GM19238 (cell line): ENCODE results near the gene TNFRSF14.

Experiments
- DNase-seq: peaks from one replicate; pipeline ENCODE4 v3.0.0; 2011; ENCODE audit warnings: low spot score; ENCODE audit not compliant: insufficient read length

TNFRSF14 gene

GRCh38 chr1:2523191-2523890, 32.8 kb upstream of the TNFRSF14 start:
- no peak for DNase-seq

DNA sequence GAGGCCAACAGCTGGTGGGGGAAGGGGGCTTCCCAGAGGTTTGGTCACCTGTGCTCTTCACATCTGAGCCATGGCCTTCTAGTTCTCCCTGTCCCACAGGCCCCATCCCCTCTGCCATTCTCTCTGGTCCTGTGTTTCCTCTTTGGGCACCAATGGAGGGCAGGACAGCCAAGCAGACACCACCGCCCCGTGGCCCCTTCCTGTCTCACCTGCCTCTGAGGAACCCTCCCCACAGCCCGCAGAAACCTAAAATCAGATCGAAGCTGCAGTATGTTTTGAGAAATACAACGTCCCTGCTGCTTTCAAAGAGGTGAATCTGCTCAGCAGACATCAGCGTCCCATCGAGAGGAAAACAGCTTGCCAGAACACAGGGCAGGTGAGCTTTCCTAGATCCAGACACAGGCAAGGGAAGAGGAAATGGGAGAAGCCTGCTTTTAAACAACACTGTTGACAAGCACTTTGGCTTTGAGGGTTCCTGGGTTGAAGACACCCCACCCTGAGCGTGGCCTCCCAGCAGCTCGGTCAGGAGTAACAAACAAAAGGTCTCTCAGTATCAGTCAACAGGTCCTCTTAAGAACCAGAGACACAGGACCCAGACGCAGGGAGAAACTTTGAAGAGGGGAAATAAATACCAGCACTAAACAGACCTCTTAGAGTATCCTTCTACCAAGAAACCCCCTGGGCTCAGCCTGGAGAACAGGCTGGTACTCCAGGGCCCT, 32.1 kb upstream of the TNFRSF14 start:
- no peak for DNase-seq

DNA sequence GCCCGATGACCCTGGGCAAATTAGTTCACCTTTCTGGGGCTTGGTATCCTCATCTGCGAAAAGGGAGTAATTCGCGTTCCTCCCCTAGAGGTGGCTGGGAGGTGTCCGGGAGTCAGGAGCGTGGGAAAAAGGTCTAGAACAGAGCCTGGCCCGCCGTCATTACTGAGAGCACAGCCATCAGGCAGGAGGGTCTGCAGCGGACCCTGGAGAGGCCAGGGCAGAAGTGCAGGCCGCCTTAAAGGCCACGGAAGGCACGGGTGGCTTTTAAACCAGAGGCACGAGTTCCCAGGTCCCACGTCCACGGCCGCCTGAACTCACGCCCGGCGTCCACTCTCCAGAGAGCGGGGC, 30.6 kb upstream of the TNFRSF14 start:
- DNase-seq, result no peak

DNA sequence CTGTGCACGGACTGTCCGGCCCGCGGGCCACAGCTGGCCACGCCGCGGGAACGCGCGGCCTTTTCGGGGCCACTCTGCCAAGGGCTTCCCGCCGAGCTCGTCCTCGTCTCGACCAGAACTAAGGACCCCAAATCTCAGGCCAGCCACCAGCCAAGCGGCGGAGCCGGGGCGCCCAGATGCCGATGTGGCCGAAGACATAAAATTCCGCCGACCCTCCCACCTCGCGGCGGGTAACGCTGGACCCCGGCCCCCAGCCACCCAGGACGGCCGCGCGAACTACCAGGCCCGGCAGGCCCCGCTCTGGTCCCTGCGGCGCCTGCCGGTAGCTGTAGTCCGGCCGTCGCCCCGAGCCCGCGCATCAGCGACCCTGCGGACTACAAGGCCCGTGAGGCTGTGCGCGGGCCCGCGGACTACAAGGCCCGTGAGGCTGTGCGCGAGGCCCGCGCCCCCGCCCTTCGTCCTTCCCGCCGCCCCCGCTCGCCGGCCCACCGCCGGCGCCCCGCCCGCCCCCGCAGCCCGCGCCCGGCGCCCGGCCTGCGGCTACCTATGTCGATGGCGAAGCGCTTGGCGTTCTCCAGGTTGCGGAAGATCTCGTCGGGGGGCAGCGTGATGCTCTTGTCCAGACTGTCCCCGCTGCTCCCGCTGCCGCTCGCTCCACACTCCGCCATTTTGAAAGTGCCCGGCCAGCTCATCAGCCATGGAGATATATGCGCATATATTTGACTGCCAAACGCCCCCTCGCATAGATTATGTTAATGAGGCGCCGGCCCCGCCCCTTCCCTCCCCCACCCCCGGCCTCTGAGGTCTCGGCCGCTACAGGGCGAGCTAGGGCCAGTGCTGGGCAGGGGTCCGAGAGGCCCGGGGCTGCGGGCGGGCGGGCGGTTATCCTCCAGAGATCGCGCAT, 30.0 kb upstream of the TNFRSF14 start, which contains the start of gene PANK4:
Gene PANK4 (minus strand): TSS at position 677 of the 904 bp plus-strand sequence. CDS start 9 bp downstream, at position 668.
- peak; percentile 98 for DNase-seq

DNA sequence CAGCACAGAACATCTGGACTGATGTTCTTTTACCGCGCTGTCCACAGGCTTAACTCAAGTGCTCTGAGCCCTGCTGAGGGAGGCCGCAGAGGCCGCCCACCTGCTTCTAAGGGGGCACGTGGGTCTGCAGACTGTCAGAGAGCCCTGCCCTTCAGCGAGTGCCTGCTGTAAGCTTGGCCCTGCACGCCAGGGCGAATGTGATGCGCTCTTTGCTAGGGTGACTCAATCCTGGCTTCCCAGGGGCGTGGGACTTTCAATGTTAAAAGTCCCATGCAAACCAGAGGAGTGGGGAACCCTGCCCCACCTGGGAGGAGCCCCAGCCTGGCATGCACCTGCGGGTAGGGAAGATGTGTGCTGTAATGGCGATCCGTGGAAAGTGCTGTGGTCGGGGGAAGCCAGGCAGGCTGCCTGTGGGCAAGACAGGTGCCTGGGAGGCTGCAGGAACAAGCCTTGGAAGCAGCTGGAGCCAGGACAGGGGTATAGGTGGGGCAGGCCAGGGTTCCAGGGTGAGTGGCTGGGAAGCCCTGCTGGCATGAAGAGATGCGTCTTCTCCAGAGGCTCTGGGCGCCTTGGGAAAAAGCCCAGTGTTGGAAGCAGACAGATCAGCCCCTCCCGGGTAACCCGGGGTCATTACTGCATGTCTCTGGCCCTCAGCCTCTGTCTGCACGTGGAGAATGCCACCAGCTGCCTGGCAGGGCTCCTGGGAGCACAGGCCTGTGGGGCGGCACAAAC, 29.2 kb upstream of the TNFRSF14 start:
- peak; percentile 70 for DNase-seq

DNA sequence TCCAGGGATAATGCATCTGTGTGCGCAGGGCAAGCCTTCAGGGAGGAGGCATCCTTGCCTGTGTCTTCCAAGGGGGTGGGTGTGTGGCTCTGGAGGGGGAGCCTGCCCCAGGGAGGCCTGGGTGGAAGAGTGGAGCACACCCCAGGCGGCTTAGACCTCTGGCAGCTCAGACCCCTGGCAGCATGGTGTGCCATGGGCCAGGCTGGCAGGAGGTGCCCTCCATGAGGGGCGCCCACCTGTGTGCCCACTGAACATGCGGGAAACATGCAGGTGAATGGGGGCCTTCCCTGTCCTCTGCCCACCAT, 28.7 kb upstream of the TNFRSF14 start:
- no peak for DNase-seq

DNA sequence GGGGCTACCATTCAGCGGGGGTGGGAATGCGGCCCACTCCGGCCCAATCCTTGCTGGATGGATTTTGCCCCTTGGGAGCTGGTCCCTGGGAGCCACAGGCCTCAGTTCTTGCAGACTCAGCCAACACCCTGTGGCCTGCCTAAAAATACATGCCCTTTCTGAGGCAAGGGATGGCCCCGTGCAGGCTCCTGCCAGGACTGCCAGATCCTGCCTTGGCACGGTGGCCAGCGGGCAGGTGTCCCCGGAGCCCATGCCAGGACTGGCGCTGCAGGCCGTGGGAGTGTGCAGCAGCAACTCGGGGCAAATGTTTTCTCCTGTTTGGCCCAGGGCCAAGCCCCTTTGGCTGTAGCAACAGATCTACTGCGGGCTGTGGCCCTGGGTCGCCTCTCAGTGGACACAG, 28.2 kb upstream of the TNFRSF14 start:
- DNase-seq, result no peak

GRCh38 chr1:2528611-2528965, 27.6 kb upstream of the TNFRSF14 start:
- DNase-seq, result no peak

GRCh38 chr1:2528966-2529783, 27.0 kb upstream of the TNFRSF14 start:
- peak; percentile 35 for DNase-seq

DNA sequence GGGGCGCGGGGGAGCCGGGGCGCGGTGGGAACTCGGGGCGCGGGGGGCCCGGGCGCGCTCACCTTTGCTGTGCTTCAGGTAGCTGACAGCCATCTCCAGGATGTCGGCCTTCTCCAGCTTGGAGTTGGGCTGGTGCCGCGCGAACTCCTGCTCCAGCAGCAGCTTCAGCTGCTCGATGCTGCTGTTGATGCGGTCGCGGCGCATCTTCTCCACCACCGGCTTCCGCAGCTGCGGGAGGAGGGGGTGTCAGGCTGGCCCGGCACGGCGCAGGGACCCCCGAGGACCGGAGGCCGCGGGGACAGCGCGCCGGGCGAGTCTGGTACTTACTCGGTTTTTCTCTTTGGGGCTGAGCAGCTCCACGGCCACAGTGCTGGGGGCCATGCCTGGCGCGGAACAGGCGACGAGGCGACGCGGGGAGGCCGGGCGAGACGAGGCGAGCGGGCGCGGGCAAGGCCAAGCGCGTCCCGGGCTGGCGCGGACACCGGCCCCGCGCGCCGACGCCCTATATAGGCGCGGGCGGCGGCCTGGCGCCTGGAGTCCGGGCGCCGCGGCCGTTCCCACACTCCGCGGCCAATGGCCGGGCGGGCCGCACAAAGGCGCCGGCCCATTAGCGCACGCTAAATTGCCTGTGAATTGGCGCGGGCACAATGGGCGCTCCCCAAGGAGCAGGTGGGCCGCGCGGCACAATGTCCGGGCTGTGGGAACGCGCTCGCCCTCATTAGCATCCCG, 26.2 kb upstream of the TNFRSF14 start, which contains the start of gene HES5:
Gene HES5 (minus strand): TSS at position 480 of the 729 bp plus-strand sequence. CDS start 99 bp downstream, at position 381.
- no peak for DNase-seq

GRCh38 chr1:2530513-2531361, 25.4 kb upstream of the TNFRSF14 start:
- no peak for DNase-seq

- no peak for DNase-seq
These were observed 23.5 kb upstream of the TNFRSF14 start for GRCh38 chr1:2532485-2533160.

- no peak for DNase-seq
These were observed 22.8 kb upstream of the TNFRSF14 start for GRCh38 chr1:2533365-2533764.

- no peak for DNase-seq
These were observed 21.9 kb upstream of the TNFRSF14 start for GRCh38 chr1:2534315-2534686.

- no peak for DNase-seq
These were observed 21.3 kb upstream of the TNFRSF14 start for GRCh38 chr1:2534687-2535441.

DNA sequence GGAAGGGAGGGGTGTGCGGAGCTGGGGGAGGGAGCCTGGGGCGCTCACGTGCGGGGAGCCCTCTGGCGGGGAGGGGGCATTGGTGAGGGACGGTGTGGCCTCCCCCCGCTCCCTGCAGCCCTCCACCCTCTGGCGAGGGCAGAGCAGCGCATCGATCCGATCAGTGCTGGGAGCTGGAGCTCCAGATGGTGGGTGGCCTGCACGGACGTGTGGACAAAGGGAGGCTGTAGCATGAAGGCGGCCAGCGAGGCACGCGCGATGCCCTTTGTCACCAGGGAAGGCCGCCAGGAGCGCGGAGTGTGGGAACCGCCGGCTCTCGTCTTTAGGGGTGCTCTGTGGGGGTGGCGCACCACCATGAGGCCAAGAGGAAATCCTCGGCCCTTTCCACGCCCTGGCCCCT, 20.7 kb upstream of the TNFRSF14 start:
- no peak for DNase-seq

GRCh38 chr1:2535981-2536380, 20.2 kb upstream of the TNFRSF14 start:
- no peak for DNase-seq

GRCh38 chr1:2537784-2538115, 18.4 kb upstream of the TNFRSF14 start:
- DNase-seq, result no peak
